Skeletal muscle tissue (tissue), 4 donors: ENCODE results near the gene PDE6B. TPM values are rescaled to one million over a fixed set of nuclear protein-coding genes. Genes with fewer than 3 reads are reported as not detected.
"Not testable (repeated sequence)": the region's sequence is repeated elsewhere in the genome, so short reads cannot be mapped to it uniquely, and the experiment has no call there.

Experiments used
- H3K27ac ChIP-seq: one replicate; pipeline ENCODE4 v1.7.0; 2013; ENCODE audit warnings: mild to moderate bottlenecking, low read depth, low read length, inconsistent platforms
- H3K27me3 ChIP-seq, 3 donors: one replicate each; pipeline ENCODE4 v1.7.0; 2013; ENCODE audit warnings: low read length in 3 of 3; ENCODE audit not compliant: control insufficient read depth in 3 of 3, insufficient read depth in 3 of 3
- H3K36me3 ChIP-seq, 3 donors: one replicate each; pipeline ENCODE4 v1.7.0; 2013; ENCODE audit warnings: low read length in 3 of 3; ENCODE audit not compliant: control insufficient read depth in 3 of 3, insufficient read depth in 3 of 3
- H3K4me1 ChIP-seq, 3 donors: one replicate each; pipeline ENCODE4 v1.7.0; 2013; ENCODE audit warnings: low read length in 3 of 3, mild to moderate bottlenecking in 3 of 3; ENCODE audit not compliant: control insufficient read depth in 3 of 3, insufficient read depth in 3 of 3
- H3K4me3 ChIP-seq, 3 donors: one replicate each; pipeline ENCODE4 v1.7.0; 2013; ENCODE audit warnings: low read length in 3 of 3
- H3K9ac ChIP-seq, 3 donors: one replicate each; pipeline ENCODE4 v1.7.0; 2013; ENCODE audit warnings: low read length in 3 of 3, mild to moderate bottlenecking in 3 of 3, moderate library complexity in 2 of 3, low read depth in 1 of 3
- H3K9me3 ChIP-seq, 3 donors: one replicate each; pipeline ENCODE4 v1.7.0; 2013; ENCODE audit warnings: low read length in 3 of 3; ENCODE audit not compliant: control insufficient read depth in 3 of 3
- total RNA-seq: library from RNA; depleted of rRNA; stranded (reverse); fragments of >200 nt; gene quantifications from one replicate; pipeline ENCODE4 v1.2.3, GENCODE V29; 2014
- donor health status: Osteomylitis.

The PDE6B gene
- total RNA-seq, 1 donor from 2014 or later = 8.9 TPM

DNA sequence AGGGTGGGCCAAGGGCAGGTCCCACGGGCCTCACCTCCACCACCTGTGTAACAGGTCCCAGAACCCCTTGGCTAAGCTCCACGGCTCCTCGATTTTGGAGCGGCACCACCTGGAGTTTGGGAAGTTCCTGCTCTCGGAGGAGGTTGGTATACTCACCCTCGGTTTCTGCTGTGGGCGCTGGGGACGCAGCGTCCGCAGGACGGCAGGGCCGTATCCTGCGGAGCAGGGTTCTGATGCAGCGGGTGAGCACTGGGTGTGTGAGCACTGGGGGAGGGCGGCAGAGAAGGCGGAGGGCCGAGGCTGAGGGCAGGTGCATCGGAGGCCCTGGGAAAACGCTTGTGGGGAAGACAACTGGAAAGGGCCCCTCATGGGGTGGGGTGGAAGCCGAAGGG lies 37.7 kb downstream of the PDE6B start:
- Histone ChIP-seq H3K4me1 (no peaks in the 10 kb centered on the region), H3K9me3 (no peaks in the 10 kb centered on the region), H3K4me3 (peak overlapping the region in 2 of 3 donors; percentile 9 to 52), H3K27me3 (peaks cover 41 to 67% (median 44%) of the 10 kb centered on the region in 3 donors), H3K27ac (no peak overlapping the region), H3K36me3 (no peaks in the 10 kb centered on the region), H3K9ac (peak overlapping the region in 1 of 3 donors; percentile 57)

DNA sequence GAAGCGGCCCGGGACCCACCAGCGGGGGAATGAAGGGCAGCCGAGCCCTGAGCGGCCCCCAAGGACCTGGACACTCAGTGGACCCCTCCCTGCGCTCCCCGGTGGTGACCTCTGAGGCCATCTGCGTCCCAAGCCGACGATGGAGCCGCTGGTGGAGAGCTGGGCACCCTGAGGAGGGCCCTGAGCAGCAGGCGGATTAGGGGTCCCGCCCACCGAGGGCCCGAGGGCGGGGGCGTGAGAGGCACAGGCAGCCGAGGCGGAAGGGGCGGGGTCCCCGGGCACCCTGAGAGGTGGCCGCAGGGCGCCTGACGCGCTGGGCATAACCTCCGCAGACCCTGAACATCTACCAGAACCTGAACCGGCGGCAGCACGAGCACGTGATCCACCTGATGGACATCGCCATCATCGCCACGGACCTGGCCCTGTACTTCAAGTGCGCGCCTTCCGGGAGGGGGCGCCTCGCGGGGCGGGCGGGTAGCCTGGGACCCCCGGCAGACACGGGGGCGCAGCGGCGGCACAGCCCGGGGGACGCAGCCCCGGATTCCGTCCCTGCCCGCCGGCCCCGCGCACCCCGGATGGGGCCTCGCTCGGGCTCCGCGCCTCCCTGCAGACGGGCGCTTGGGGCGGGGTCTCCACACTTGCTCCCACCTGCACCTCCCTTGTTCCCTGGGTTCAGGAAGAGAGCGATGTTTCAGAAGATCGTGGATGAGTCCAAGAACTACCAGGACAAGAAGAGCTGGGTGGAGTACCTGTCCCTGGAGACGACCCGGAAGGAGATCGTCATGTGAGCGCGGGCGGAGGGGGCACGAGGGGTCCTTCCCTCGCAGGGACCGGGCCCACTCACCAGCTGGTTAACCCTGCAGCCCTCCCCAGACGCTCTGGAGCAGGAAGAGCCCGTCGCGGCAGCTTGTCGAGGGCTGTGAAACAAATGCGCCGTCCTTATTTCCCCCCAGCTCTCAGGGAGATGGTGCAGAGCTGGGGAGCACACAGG lies 38.4 kb downstream of the PDE6B start:
- H3K9ac ChIP-seq = peak overlapping the region in 1 of 3 donors; percentile 57
- H3K9me3 ChIP-seq = no peaks in the 10 kb centered on the region
- H3K27ac ChIP-seq = no peak overlapping the region
- H3K36me3 ChIP-seq = no peaks in the 10 kb centered on the region
- H3K27me3 ChIP-seq = peaks cover 41 to 67% (median 44%) of the 10 kb centered on the region in 3 donors
- no peaks in the 10 kb centered on the region for H3K4me1 ChIP-seq
- H3K4me3 ChIP-seq = peak overlapping the region; percentile 52 to 62 (median 52)

DNA sequence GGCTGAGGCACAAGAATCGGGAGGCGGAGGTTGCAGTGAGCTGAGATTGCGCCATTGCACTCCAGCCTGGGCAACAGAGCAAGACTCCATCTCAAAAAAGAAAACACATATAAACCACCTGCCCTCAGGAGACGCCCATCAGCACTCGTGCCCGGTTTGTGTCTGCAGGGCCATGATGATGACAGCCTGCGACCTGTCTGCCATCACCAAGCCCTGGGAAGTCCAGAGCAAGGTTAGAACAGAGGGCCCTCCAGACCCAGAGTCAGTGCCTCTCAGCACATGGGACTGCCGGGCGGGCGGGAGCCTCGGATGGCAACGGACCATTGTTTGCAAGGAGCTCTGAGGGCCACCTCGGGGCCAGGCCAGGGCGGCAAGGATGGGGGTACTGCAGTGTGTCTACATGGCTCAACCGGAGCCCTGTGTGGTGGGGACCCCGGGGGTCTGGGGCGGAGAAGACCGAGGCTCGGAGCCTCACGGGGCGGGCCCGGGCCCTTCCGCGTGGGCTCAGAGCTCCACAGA lies 39.4 kb downstream of the PDE6B start:
- Histone ChIP-seq H3K36me3 (no peaks in the 10 kb centered on the region), H3K27ac (no peak overlapping the region), H3K4me3 (no peak overlapping the region), H3K4me1 (no peaks in the 10 kb centered on the region), H3K27me3 (peaks cover 41 to 67% (median 44%) of the 10 kb centered on the region in 3 donors), H3K9ac (no peak overlapping the region), H3K9me3 (no peaks in the 10 kb centered on the region)

DNA sequence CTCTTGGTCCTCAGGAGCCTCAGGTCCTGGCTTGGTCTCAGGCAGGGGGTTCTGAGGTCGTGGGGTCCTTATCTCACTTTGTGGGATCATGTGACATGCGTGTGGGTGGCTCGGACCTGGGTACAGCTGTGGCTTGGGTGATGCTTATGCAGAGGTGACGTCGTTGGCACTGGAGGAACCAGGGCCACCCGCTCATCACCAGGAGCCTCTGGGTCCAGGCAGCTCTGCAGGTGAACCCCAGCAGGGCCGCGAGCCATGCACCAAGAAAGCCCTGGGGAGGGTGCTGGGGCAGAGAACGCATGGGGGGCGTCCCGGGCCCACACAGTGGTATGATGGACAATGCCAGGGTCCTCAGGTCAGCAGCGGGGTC lies 40.0 kb downstream of the PDE6B start:
- Histone ChIP-seq H3K4me3 (no peak overlapping the region), H3K9me3 (no peaks in the 10 kb centered on the region), H3K4me1 (no peaks in the 10 kb centered on the region), H3K9ac (no peak overlapping the region), H3K27ac (no peak overlapping the region), H3K36me3 (peaks cover 0 to under 1% (median 0%) of the 10 kb centered on the region in 3 donors), H3K27me3 (peaks cover 40 to 61% (median 44%) of the 10 kb centered on the region in 3 donors)

DNA sequence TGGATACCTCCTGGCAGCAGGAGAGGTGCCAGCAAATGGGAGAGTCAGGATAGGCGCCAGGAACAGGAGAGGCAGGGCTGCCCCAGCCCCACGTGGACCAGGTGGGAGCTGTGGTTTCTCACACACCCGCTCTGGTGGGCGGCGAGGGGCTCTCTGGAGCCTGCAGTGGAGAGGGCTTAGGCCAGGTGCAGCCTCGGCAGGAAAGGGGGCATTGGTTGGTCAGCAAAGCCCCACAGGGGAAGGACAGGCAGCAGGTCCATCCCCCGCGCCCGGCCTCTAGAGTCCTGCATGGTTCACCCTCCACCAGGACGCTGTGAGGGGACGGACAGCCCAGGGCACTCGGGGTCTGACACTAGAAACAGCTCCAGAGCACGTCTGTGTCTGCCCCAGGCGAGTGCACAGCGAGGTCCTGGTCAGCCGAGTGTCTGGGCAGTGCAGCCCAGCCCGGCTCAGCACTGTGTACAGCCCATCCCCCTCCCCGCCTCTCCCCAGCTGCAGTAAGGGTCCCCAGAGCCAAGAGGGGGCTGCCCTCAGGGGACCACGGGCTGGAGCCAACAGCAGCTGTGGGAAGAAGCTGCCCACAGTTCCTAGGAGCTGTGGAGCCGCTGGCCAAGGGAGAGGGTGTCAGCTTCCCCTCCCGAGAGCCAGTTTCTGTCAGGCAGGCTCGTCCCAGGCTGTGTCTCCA lies 40.5 kb downstream of the PDE6B start:
- no peaks in the 10 kb centered on the region for H3K4me1 ChIP-seq
- peaks cover 38 to 61% (median 44%) of the 10 kb centered on the region in 3 donors for H3K27me3 ChIP-seq
- H3K9ac ChIP-seq = no peak overlapping the region
- no peak overlapping the region for H3K27ac ChIP-seq
- no peaks in the 10 kb centered on the region for H3K9me3 ChIP-seq
- H3K36me3 ChIP-seq = peaks cover 1 to 4% (median 2%) of the 10 kb centered on the region in 3 donors
- H3K4me3 ChIP-seq = no peak overlapping the region

DNA sequence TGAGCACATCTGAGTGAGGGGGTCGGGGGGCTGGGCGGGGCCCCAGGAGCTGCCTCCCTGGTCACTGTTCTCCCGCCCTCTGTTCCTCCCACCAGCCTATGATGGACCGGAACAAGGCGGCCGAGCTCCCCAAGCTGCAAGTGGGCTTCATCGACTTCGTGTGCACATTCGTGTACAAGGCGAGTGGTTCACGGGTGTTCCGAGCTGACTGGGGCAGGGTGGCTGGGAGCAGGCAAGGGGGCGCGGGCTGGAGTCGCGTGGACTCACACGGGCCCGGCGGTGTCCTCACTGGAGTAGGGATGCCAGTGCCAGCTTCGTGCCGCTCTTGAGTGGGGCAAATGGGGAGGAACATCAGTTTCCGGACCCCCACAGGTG lies 41.0 kb downstream of the PDE6B start:
- Histone ChIP-seq H3K4me3 (no peak overlapping the region), H3K27me3 (peaks cover 38 to 58% (median 41%) of the 10 kb centered on the region in 3 donors), H3K36me3 (peaks cover 5 to 8% (median 6%) of the 10 kb centered on the region in 3 donors), H3K27ac (no peak overlapping the region), H3K9me3 (no peaks in the 10 kb centered on the region), H3K4me1 (no peaks in the 10 kb centered on the region), H3K9ac (no peak overlapping the region)

DNA sequence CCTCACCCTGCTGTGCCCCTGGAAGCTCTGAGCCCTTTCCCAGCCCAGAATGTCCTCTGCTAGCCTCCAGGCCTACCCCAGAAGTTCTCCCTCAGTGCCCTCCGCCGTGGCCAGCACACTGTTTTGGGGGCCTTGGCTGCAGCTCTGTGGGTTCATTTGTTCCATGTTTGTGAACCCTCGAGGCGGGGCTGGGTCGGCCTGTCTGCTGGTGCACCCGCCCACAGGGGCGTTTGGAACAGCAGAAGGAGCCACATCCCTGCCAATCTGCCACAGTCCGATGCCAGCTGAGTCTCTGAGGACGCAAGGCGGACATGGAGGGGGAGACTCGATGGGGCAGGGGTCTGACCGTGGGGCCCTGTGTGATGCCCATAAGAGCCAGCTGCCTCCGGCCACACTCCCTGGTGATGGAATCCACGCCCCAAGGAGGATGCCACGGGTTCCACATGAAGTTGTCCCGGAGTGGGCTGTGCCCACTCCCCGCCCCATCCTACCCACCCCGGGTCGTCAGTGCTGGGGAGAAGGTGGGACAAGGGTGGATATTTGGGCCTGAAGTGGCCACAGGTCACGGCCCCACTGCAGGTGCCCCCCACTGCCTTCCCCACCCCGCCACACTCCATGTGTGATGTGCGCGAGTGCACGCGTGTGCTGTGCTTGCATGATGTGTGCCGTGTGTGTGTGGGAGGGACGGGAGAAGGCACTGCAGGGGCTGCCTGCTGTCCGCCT lies 41.6 kb downstream of the PDE6B start:
- Histone ChIP-seq H3K4me3 (no peak overlapping the region), H3K27ac (no peak overlapping the region), H3K9me3 (no peaks in the 10 kb centered on the region), H3K27me3 (peaks cover 34 to 55% (median 41%) of the 10 kb centered on the region in 3 donors), H3K9ac (no peak overlapping the region), H3K4me1 (no peaks in the 10 kb centered on the region), H3K36me3 (peaks cover 10 to 14% (median 11%) of the 10 kb centered on the region in 3 donors)

DNA sequence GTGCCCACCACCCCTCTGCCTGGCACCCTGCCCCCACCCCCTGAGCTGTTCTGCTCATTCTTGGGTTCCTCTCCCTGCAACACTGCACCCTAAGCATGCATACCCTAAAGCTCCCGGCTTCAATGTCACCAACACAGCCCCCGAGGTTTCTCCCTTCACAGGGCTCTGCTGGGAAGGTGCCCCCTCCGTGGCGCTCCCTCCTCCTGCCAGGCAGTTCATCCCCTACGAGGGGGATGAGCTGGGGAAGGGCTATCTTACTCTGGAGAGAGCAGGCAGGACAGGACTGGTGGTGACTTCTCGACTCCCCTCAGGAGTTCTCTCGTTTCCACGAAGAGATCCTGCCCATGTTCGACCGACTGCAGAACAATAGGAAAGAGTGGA lies 42.2 kb downstream of the PDE6B start:
- Histone ChIP-seq H3K27me3 (peaks cover 34 to 49% (median 37%) of the 10 kb centered on the region in 3 donors), H3K36me3 (peaks cover 15 to 18% (median 17%) of the 10 kb centered on the region in 3 donors)

DNA sequence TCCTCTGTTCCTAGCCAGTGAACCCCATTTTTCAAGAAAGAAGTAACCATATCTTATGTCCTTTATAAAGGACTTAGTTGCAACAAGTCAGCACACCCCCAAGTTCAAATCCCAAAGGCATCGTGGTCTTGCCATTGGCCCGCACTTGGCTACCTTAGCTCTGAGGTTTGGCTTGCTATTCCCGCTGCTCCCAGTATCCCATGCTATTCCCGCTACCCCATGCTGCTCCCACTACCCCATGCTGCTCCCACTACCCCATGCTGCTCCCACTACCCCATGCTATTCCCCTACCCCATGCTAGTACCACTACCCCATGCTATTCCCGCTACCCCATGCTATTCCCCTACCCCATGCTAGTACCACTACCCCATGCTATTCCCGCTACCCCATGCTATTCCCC lies 42.8 kb downstream of the PDE6B start:
- H3K9ac ChIP-seq, H3K27ac ChIP-seq, H3K4me1 ChIP-seq, H3K4me3 ChIP-seq, H3K9me3 ChIP-seq: not testable (repeated sequence)
- H3K27me3 ChIP-seq = peaks cover 28 to 42% (median 34%) of the 10 kb centered on the region in 3 donors
- H3K36me3 ChIP-seq = peaks cover 18 to 22% (median 19%) of the 10 kb centered on the region in 3 donors

More for the DNA sequence above, 42.2 kb downstream of the PDE6B start:
- Histone ChIP-seq H3K9me3 (no peaks in the 10 kb centered on the region), H3K4me3 (no peak overlapping the region), H3K4me1 (no peaks in the 10 kb centered on the region), H3K9ac (no peak overlapping the region), H3K27ac (no peak overlapping the region)
